Tibial nerve (tissue), 4 donors: ENCODE results near the gene ILDR2. TPM values are rescaled to one million over a fixed set of nuclear protein-coding genes. Genes with fewer than 3 reads are reported as not detected.

Source experiments
- DNase-seq, 2 donors: peaks; one replicate each; pipeline ENCODE4 v3.0.0-alpha.2; 2019; ENCODE audit warnings: low spot score in 2 of 2
- H3K27ac ChIP-seq, 4 donors: fragments of 200-600 bp; sonication (generic) in 3 of 4; one replicate each; pipeline ENCODE4 v1.5.1; 2017 to 2019; ENCODE audit warnings: mild to moderate bottlenecking in 1 of 4
- H3K27me3 ChIP-seq, 2 donors: fragments of 200-600 bp; sonication (generic) in 1 of 2; one replicate each; pipeline versions ENCODE4 v1.5.1 to v1.6.0; 2017 to 2019
- H3K36me3 ChIP-seq, 3 donors: fragments of 200-600 bp; sonication (generic); one replicate each; pipeline ENCODE4 v1.5.1; 2018 to 2019
- H3K4me1 ChIP-seq, 4 donors: fragments of 200-600 bp; sonication (generic) in 3 of 4; one replicate each; pipeline ENCODE4 v1.5.1; 2017 to 2019
- H3K4me3 ChIP-seq, 4 donors: fragments of 200-600 bp; sonication (generic) in 3 of 4; one replicate each; pipeline ENCODE4 v1.5.1; 2017 to 2019; ENCODE audit warnings: mild to moderate bottlenecking in 1 of 4, moderate library complexity in 1 of 4
- H3K9me3 ChIP-seq, 4 donors: fragments of 200-600 bp; sonication (generic) in 3 of 4; one replicate each; pipeline ENCODE4 v1.5.1; 2017 to 2019
- EP300 ChIP-seq, 2 donors: sonication (generic); formaldehyde crosslinking; IDR thresholded peaks; one replicate each; pipeline ENCODE4 v1.6.1; 2017; ENCODE audit warnings: antibody characterized with exemption in 2 of 2, mild to moderate bottlenecking in 1 of 2
- POLR2A ChIP-seq, 2 donors: fragments of 450-650 bp; IDR thresholded peaks; one replicate each; pipeline ENCODE4 v1.6.1; 2017; ENCODE audit warnings: antibody characterized with exemption in 2 of 2, mild to moderate bottlenecking in 2 of 2, moderate library complexity in 2 of 2
- WGBS, 2 donors: methylation state at CpG; one replicate each; pipeline ENCODE4 v1.1.5; 2018; 5-methylcytosine and 5-hydroxymethylcytosine counted together
- total RNA-seq, 4 donors: library from RNA; depleted of rRNA; stranded (reverse); fragments of >200 nt; gene quantifications; one replicate each; pipeline ENCODE4 v1.1.0, GENCODE V29; 2016
- TF ChIP-seq, protein P1 (sequence below), 5 experiments: fragments of 200-600 bp in 3 of 5; fragments of 450-650 bp in 2 of 5; sonication (generic) in 3 of 5; IDR thresholded peaks; one replicate each; pipeline ENCODE4 v1.5.1; 2016 to 2019; ENCODE audit warnings: antibody characterized with exemption in 5 of 5, mild to moderate bottlenecking in 3 of 5, moderate library complexity in 2 of 5

ILDR2 gene, protein sequence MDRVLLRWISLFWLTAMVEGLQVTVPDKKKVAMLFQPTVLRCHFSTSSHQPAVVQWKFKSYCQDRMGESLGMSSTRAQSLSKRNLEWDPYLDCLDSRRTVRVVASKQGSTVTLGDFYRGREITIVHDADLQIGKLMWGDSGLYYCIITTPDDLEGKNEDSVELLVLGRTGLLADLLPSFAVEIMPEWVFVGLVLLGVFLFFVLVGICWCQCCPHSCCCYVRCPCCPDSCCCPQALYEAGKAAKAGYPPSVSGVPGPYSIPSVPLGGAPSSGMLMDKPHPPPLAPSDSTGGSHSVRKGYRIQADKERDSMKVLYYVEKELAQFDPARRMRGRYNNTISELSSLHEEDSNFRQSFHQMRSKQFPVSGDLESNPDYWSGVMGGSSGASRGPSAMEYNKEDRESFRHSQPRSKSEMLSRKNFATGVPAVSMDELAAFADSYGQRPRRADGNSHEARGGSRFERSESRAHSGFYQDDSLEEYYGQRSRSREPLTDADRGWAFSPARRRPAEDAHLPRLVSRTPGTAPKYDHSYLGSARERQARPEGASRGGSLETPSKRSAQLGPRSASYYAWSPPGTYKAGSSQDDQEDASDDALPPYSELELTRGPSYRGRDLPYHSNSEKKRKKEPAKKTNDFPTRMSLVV
- total RNA-seq, result 1 to 10 TPM; 4.4 to 6.7 (median 5.7) TPM

DNA sequence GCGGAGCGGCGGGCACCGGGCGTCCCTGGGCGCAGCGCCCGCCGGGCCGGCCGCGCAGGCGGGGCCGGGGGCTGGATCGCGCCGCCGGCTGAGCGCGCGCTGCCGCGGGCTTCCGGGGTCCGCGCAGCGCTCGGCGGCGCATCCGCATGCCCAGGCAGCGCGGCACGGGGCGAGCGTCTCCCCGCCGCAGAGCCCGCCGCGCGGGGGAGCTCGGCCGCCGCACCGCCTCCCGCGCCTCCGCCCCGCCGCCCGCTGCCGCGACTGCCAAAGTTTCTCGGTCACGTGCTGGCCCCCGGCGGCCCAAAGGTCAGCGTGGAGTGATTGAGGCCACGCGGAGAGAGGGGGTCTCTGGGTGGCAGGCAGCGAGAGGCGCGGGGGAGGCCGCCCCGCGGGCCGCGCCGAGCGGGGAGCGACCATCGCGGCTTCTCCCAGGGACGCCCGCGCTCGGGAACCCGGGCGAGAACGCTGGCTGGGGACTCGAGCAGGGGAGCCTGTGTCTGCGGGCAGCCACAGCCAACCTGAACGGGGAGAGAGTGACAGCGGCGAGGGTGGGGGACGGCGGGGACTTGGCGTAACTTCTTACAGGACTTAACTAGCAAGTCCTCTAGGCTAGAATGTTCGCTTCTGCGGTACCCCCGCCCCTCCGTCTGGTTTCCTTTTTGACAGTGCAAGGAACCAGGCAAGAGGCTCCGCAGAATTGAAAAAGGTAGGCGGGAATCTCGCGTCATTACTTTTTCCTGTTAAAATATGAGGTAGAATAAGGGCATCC, at the start of gene ILDR2:
Gene ILDR2 (minus strand): TSS at position 180 of the 769 bp plus-strand sequence. CDS start 272 bp downstream, outside the sequence.
- Histone ChIP-seq H3K4me3 (peak within 1 kb of the TSS; percentile 57 to 83 (median 68)), H3K27me3 (peaks cover 0 to 29% of the 10 kb centered on the region in 2 donors), H3K9me3 (no peaks in the 10 kb centered on the region), H3K4me1 (peaks cover 0 to 27% (median 8%) of the 10 kb centered on the region in 4 donors), H3K27ac (peak within 1 kb of the TSS; percentile 27 to 88 (median 68)), H3K36me3 (no peaks in the 10 kb centered on the region)
- TF ChIP-seq, protein P1, sequence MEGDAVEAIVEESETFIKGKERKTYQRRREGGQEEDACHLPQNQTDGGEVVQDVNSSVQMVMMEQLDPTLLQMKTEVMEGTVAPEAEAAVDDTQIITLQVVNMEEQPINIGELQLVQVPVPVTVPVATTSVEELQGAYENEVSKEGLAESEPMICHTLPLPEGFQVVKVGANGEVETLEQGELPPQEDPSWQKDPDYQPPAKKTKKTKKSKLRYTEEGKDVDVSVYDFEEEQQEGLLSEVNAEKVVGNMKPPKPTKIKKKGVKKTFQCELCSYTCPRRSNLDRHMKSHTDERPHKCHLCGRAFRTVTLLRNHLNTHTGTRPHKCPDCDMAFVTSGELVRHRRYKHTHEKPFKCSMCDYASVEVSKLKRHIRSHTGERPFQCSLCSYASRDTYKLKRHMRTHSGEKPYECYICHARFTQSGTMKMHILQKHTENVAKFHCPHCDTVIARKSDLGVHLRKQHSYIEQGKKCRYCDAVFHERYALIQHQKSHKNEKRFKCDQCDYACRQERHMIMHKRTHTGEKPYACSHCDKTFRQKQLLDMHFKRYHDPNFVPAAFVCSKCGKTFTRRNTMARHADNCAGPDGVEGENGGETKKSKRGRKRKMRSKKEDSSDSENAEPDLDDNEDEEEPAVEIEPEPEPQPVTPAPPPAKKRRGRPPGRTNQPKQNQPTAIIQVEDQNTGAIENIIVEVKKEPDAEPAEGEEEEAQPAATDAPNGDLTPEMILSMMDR (IDR thresholded peaks at IDR 0.05), result peak in 2 of 5 experiments; percentile 27 to 33
- no peak for TF ChIP-seq POLR2A (IDR thresholded peaks at IDR 0.05)
- peak in 1 of 2 donors; percentile 17 for TF ChIP-seq EP300 (IDR thresholded peaks at IDR 0.05)
- WGBS, 2 donors, result 0% methylated on average over 33 to 46 of the region's 97 CpGs
- peak in 1 of 2 donors; percentile 7 for DNase-seq

DNA sequence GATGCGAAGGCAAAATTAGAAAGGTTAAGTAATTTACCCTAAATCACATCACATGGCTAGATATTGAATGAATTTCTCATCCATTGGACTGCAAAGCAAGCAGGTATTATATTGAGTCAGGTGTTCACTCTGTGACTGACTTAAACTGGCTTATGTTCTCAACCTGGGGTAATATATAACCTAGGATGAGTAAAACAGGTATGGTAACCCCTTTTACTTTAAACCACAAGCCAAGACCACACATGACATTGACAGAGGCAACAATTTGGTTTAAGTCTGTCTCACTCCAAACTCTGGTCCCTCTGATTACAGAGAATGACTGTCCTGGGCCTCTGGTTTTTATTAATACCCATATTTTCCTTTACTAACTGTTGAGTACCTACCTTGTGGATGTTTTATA, 47.0 kb upstream of the ILDR2 start:
- Histone ChIP-seq H3K9me3 (no peaks in the 10 kb centered on the region), H3K27me3 (no peaks in the 10 kb centered on the region), H3K4me1 (no peaks in the 10 kb centered on the region), H3K4me3 (no peak overlapping the region), H3K36me3 (no peaks in the 10 kb centered on the region), H3K27ac (no peak overlapping the region)
- TF ChIP-seq, protein P1 (IDR thresholded peaks at IDR 0.05), result no peak
- TF ChIP-seq POLR2A (IDR thresholded peaks at IDR 0.05) (no peak), EP300 (IDR thresholded peaks at IDR 0.05) (no peak)
- DNase-seq, result no peak
- WGBS, 2 donors, result 88 to 92% methylated on average over 1 of the region's 1 CpG

DNA sequence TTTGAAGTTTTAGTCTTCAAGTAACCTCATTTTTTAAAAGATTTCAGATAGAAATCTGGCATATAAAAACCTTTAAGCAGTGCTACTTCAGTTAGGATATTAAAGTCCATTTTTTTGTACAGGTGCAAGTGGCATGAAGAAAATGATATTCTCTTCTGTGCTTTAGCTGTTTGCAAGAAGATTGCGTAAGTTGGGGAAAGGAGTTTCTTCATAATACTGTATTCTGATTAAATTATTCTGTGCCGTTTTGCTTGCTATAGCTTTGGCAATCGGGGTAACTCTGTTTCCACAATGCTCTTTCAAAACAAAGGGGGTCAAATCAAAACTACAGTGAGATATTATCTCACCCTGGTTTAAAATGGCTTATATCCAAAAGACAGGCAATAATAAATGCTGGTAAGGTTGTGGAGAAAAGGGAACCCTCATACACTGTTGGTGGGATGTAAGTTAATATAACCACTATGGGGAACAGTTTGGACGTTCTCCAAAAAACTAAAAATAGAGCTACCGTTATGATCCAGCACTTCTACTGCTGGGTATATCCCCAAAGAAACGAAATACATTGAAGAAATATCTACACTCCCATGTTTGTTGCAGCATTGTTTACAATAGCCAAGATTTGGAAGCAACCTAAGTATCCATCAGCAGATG, 40.9 kb upstream of the ILDR2 start:
- Histone ChIP-seq H3K9me3 (no peaks in the 10 kb centered on the region), H3K36me3 (no peaks in the 10 kb centered on the region), H3K4me1 (no peaks in the 10 kb centered on the region), H3K27ac (no peak overlapping the region), H3K4me3 (no peak overlapping the region), H3K27me3 (no peaks in the 10 kb centered on the region)
- TF ChIP-seq EP300 (IDR thresholded peaks at IDR 0.05) (no peak), POLR2A (IDR thresholded peaks at IDR 0.05) (no peak)
- TF ChIP-seq, protein P1 (IDR thresholded peaks at IDR 0.05), result no peak
- 35 to 36% methylated on average over 6 of the region's 6 CpGs for WGBS, 2 donors
- no peak for DNase-seq

DNA sequence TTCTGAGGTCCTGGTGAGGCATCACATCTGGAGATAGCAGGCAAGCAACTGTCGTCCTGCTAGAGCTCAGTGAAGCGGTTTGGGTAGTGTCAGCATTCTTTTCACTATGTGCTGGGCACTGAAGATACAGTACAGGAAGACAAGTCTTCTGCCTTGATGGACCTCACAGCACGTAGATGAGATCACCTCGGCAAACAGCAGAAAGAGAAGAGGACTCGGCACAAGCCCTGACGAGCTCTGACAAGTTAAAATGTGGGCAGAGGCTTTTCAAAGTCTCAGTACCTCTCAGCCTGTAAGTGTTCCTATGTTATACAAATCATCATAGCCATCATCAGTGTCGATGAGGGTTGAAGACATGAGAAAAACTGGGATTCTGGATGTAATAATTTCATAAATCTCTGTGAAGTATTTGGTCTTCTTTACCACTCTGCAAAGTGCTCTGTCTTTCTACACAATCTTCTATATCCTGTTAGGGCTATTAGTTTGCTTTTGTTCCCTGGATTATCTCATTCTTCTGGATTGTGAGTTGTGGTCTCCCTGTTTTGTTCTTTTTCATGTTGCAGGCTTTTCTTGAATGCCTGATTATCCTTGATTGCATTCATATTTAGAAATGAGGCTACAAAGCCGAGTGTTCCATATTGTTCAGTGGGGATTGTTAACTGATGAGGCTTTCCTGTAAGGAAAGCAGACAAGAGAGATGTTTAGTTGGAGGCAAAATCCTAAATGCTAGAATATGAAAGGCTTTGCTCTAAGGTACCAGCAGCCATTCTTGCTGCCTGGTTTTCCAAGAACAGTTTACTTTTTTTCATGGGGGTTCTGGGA, 38.0 kb upstream of the ILDR2 start:
- Histone ChIP-seq H3K36me3 (no peaks in the 10 kb centered on the region), H3K9me3 (no peaks in the 10 kb centered on the region), H3K4me1 (no peaks in the 10 kb centered on the region), H3K4me3 (no peak overlapping the region), H3K27me3 (no peaks in the 10 kb centered on the region), H3K27ac (no peak overlapping the region)
- TF ChIP-seq EP300 (IDR thresholded peaks at IDR 0.05) (no peak), POLR2A (IDR thresholded peaks at IDR 0.05) (no peak)
- TF ChIP-seq, protein P1 (IDR thresholded peaks at IDR 0.05), result no peak
- DNase-seq, result no peak
- 79 to 83% methylated on average over 8 of the region's 8 CpGs for WGBS, 2 donors
